ENCODE results near the gene ARHGEF16.

Gene ARHGEF16

GRCh38 chr1:3469104-3469848 is 14.8 kb downstream of the ARHGEF16 start:
- TF ChIP-seq CTCF (IDR thresholded peaks at IDR 0.05; ENCODE audit: poor library complexity, severe bottlenecking) = no peak
- DNase-seq (ENCODE audit: low spot score) (no peak), ATAC-seq (ENCODE audit: low read depth) (no peak)
- Histone ChIP-seq H3K36me3 (ENCODE audit: low read depth) (peaks cover 14% of the 10 kb centered on the region), H3K4me3 (ENCODE audit: severe bottlenecking) (no peak overlapping the region), H3K27ac (ENCODE audit: poor library complexity, severe bottlenecking) (no peak overlapping the region), H3K27me3 (ENCODE audit: insufficient read depth, poor library complexity, severe bottlenecking) (no peaks in the 10 kb centered on the region), H3K9me3 (ENCODE audit: severe bottlenecking) (no peaks in the 10 kb centered on the region), H3K4me1 (ENCODE audit: insufficient read depth, poor library complexity, severe bottlenecking) (peaks cover 63% of the 10 kb centered on the region)

GRCh38 chr1:3469849-3470649 is 15.6 kb downstream of the ARHGEF16 start:
- Histone ChIP-seq H3K4me1 (ENCODE audit: insufficient read depth, poor library complexity, severe bottlenecking) (peaks cover 60% of the 10 kb centered on the region), H3K9me3 (ENCODE audit: severe bottlenecking) (no peaks in the 10 kb centered on the region), H3K27ac (ENCODE audit: poor library complexity, severe bottlenecking) (peak overlapping the region; percentile 67), H3K4me3 (ENCODE audit: severe bottlenecking) (no peak overlapping the region), H3K27me3 (ENCODE audit: insufficient read depth, poor library complexity, severe bottlenecking) (no peaks in the 10 kb centered on the region), H3K36me3 (ENCODE audit: low read depth) (peaks cover 14% of the 10 kb centered on the region)
- no peak for TF ChIP-seq CTCF (IDR thresholded peaks at IDR 0.05; ENCODE audit: poor library complexity, severe bottlenecking)
- DNase-seq (ENCODE audit: low spot score) (no peak), ATAC-seq (ENCODE audit: low read depth) (no peak)

GRCh38 chr1:3470650-3471355 is 16.3 kb downstream of the ARHGEF16 start:
- H3K4me1 ChIP-seq (ENCODE audit: insufficient read depth, poor library complexity, severe bottlenecking) = peaks cover 53% of the 10 kb centered on the region
- no peaks in the 10 kb centered on the region for H3K9me3 ChIP-seq (ENCODE audit: severe bottlenecking)
- DNase-seq (ENCODE audit: low spot score) = no peak
- no peaks in the 10 kb centered on the region for H3K27me3 ChIP-seq (ENCODE audit: insufficient read depth, poor library complexity, severe bottlenecking)
- H3K27ac ChIP-seq (ENCODE audit: poor library complexity, severe bottlenecking) = peak overlapping the region; percentile 67
- TF ChIP-seq CTCF (IDR thresholded peaks at IDR 0.05; ENCODE audit: poor library complexity, severe bottlenecking) = no peak
- ATAC-seq (ENCODE audit: low read depth) = no peak; the same call in 1 of the 3 replicates
- H3K4me3 ChIP-seq (ENCODE audit: severe bottlenecking) = no peak overlapping the region
- peaks cover 14% of the 10 kb centered on the region for H3K36me3 ChIP-seq (ENCODE audit: low read depth)

GRCh38 chr1:3471356-3472087 is 17.1 kb downstream of the ARHGEF16 start:
- no peaks in the 10 kb centered on the region for H3K27me3 ChIP-seq (ENCODE audit: insufficient read depth, poor library complexity, severe bottlenecking)
- no peak for DNase-seq (ENCODE audit: low spot score)
- H3K4me1 ChIP-seq (ENCODE audit: insufficient read depth, poor library complexity, severe bottlenecking) = peaks cover 49% of the 10 kb centered on the region
- H3K36me3 ChIP-seq (ENCODE audit: low read depth) = peaks cover 14% of the 10 kb centered on the region
- TF ChIP-seq CTCF (IDR thresholded peaks at IDR 0.05; ENCODE audit: poor library complexity, severe bottlenecking) = peak; percentile 49
- no peaks in the 10 kb centered on the region for H3K9me3 ChIP-seq (ENCODE audit: severe bottlenecking)
- ATAC-seq (ENCODE audit: low read depth) = peak; percentile 32
- no peak overlapping the region for H3K4me3 ChIP-seq (ENCODE audit: severe bottlenecking)
- H3K27ac ChIP-seq (ENCODE audit: poor library complexity, severe bottlenecking) = peak overlapping the region; percentile 67
